PC-3 (cell line): ENCODE data around the gene SPRED1. TPM values are rescaled to one million over a fixed set of nuclear protein-coding genes. Genes with fewer than 3 reads are reported as not detected.

Experiments used
- ATAC-seq: fragments of 200-7000 bp; cut with Tn5 transposase; 2 replicates; pipeline ENCODE4 v1.9.1; 2020; ENCODE audit warnings: mild to moderate bottlenecking, moderate library complexity
- BruUV-seq: library from RNA; stranded (reverse); fragments of 400-500 nt; replicated peaks from 2 replicates; lab custom pipeline; 2021; lab: Mats Ljungman, UMichigan
- CTCF ChIA-PET: fragments of 300-600 bp; sonication (Branson Sonifier 250); formaldehyde crosslinking; loops from one replicate; lab custom pipeline; 2022; ENCODE audit warnings: antibody characterized with exemption; lab: Charles Lee
- POLR2A ChIA-PET: fragments of 300-600 bp; sonication (Branson Sonifier 250); formaldehyde crosslinking; loops from one replicate; lab custom pipeline; 2022; ENCODE audit warnings: antibody characterized with exemption; ENCODE audit not compliant: unreplicated experiment; lab: Charles Lee
- DNase-seq: peaks from one replicate; pipeline ENCODE4 v3.0.0-alpha.2; 2015
- H2AFZ ChIP-seq: fragments of 300-600 bp; sonication (generic); 2 replicates; pipeline ENCODE4 v1.6.0; 2016; ENCODE audit warnings: antibody characterized with exemption, low read length
- H3F3A ChIP-seq: fragments of 300-600 bp; sonication (generic); one replicate; pipeline ENCODE4 v1.6.0; 2017; ENCODE audit warnings: antibody characterized with exemption, low read length, control low read depth, mild to moderate bottlenecking; ENCODE audit not compliant: unreplicated experiment
- H3K27ac ChIP-seq: fragments of 300-600 bp; sonication (generic); 2 replicates; pipeline ENCODE4 v1.5.1; 2016; ENCODE audit warnings: mild to moderate bottlenecking, low read length
- H3K27me3 ChIP-seq: fragments of 300-600 bp; sonication (generic); 2 replicates; pipeline ENCODE4 v1.6.1; 2016; ENCODE audit warnings: low read length, mixed read lengths
- H3K36me3 ChIP-seq: fragments of 300-600 bp; sonication (generic); 2 replicates; pipeline ENCODE4 v1.6.1; 2016; ENCODE audit warnings: low read depth, mixed run types, low read length, mixed read lengths
- H3K4me1 ChIP-seq: fragments of 300-600 bp; sonication (generic); 2 replicates; pipeline ENCODE4 v1.5.1; 2016; ENCODE audit warnings: low read length; ENCODE audit not compliant: insufficient read depth
- H3K4me2 ChIP-seq: fragments of 300-600 bp; sonication (generic); 2 replicates; pipeline ENCODE4 v1.6.0; 2016; ENCODE audit warnings: low read length
- H3K4me3 ChIP-seq: fragments of 300-600 bp; sonication (generic); 2 replicates; pipeline ENCODE4 v1.5.1; 2016; ENCODE audit warnings: mild to moderate bottlenecking, low read length, mixed read lengths
- H3K79me2 ChIP-seq: fragments of 300-600 bp; sonication (generic); 2 replicates; pipeline ENCODE4 v1.6.1; 2017; ENCODE audit warnings: low read length, mixed read lengths
- H3K9ac ChIP-seq: fragments of 300-600 bp; sonication (generic); 2 replicates; pipeline ENCODE4 v1.6.0; 2016; ENCODE audit warnings: mild to moderate bottlenecking, low read length
- H3K9me2 ChIP-seq: fragments of 300-600 bp; sonication (generic); replicated peaks from 2 replicates; pipeline ENCODE4 v1.6.1; 2016; ENCODE audit warnings: mixed run types, low read length, mixed read lengths
- H3K9me3 ChIP-seq: fragments of 300-600 bp; sonication (generic); 2 replicates; pipeline ENCODE4 v1.6.1; 2016; ENCODE audit warnings: low read length, mixed read lengths
- H4K20me1 ChIP-seq: fragments of 300-600 bp; sonication (generic); 2 replicates; pipeline ENCODE4 v1.6.1; 2016; ENCODE audit warnings: low read length, mixed read lengths
- CTCF ChIP-seq: fragments of 300-600 bp; sonication (generic); conservative IDR thresholded peaks from 2 replicates; pipeline ENCODE4 v1.5.1; 2017; ENCODE audit warnings: antibody characterized with exemption, low read depth, mild to moderate bottlenecking, low read length
- EZH2 ChIP-seq: fragments of 300-600 bp; sonication (generic); IDR thresholded peaks from one replicate; pipeline ENCODE4 v1.6.1; 2017; ENCODE audit warnings: antibody characterized with exemption, mild to moderate bottlenecking, low read length; ENCODE audit not compliant: unreplicated experiment
- EZH2phosphoT487 ChIP-seq: fragments of 300-600 bp; sonication (generic); IDR thresholded peaks from 2 replicates; pipeline ENCODE4 v1.6.1; 2018; ENCODE audit warnings: mild to moderate bottlenecking, antibody characterized with exemption, low read length, borderline replicate concordance
- intact Hi-C: fragments of 100-400 bp; cut with micrococcal nuclease; formaldehyde crosslinking; loops from 2 replicates; pipeline ENCODE4 v1.9.0; 2023
- total RNA-seq: library from RNA; depleted of rRNA; stranded (reverse); fragments of >200 nt; gene quantifications from 2 replicates; pipeline ENCODE4 v1.2.3, GENCODE V29; 2014

The SPRED1 gene
- total RNA-seq, 1 experiment from 2014 or later = 39.7 TPM

DNA sequence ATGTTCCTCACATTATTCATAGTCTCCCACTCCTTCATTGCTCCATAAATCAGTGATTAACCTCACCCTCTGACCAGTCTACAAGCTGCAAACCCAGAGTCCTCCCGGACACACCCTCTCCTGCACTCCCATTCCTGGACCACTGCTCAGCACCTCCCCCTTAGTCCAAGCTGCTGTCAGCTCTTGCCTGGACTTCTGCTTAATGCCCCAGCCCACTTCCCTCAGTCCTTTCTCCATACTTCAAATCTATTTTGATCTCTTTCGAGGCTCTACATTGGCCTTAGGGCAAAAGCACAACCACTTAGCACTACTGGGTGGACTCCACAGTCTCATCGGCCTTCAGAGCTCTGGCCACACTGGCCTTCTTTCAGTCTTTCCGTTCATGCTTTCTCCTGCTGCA is 121.9 kb downstream of the SPRED1 start:
- Histone ChIP-seq H3K27ac (no peak overlapping the region), H4K20me1 (no peaks in the 10 kb centered on the region), H3K4me3 (no peak overlapping the region), H3K9ac (no peak overlapping the region), H3K4me1 (no peaks in the 10 kb centered on the region), H3K4me2 (no peak overlapping the region), H3K27me3 (no peaks in the 10 kb centered on the region), H3K79me2 (no peaks in the 10 kb centered on the region), H3F3A (no peaks in the 10 kb centered on the region), H3K36me3 (no peaks in the 10 kb centered on the region), H3K9me3 (no peaks in the 10 kb centered on the region), H2AFZ (no peak overlapping the region), H3K9me2 (no peaks in the 10 kb centered on the region)
- no peak for TF ChIP-seq EZH2
- no peak for TF ChIP-seq EZH2phosphoT487
- no peak for TF ChIP-seq CTCF
- intact Hi-C loops = no loop called here
- CTCF ChIA-PET = no interaction called here
- ATAC-seq = peak; percentile 37; the same call in 1 of the 2 replicates
- BruUV-seq = no TSS peak
- DNase-seq = no peak
- POLR2A ChIA-PET = no interaction called here

- Histone ChIP-seq H2AFZ (no peak overlapping the region), H3K4me1 (no peaks in the 10 kb centered on the region), H3K27ac (no peak overlapping the region), H3F3A (no peaks in the 10 kb centered on the region), H3K9me2 (no peaks in the 10 kb centered on the region), H3K4me2 (no peak overlapping the region), H3K9ac (no peak overlapping the region), H3K4me3 (no peak overlapping the region), H3K36me3 (no peaks in the 10 kb centered on the region), H3K9me3 (no peaks in the 10 kb centered on the region), H3K27me3 (no peaks in the 10 kb centered on the region), H4K20me1 (no peaks in the 10 kb centered on the region), H3K79me2 (no peaks in the 10 kb centered on the region)
- DNase-seq (no peak), ATAC-seq (no peak)
- ChIA-PET CTCF (no interaction called here), POLR2A (no interaction called here)
- TF ChIP-seq EZH2 = no peak
- TF ChIP-seq EZH2phosphoT487 = no peak
- TF ChIP-seq CTCF = no peak
- no TSS peak for BruUV-seq
- intact Hi-C loops = no loop called here
These were observed 123.4 kb downstream of the SPRED1 start for GRCh38 chr15:38376081-38376480.

DNA sequence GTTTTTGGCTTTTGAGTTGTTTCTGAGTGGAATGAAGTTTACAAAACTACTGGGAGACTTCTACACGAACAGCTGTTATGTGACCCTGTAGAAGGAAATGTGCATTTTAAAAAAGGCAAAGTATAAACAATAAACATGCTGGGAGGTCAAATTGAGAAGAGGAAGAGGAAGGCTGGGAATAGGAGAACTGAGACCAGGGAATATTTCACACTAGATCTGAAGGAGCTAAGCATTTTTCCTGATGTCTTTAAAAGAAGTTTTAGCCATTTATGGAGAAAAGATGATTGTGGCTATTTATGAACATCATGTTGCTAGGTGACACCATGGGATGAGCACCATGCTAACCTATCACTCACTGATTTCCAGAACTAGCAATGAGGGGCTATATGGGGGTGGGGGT is 125.0 kb downstream of the SPRED1 start:
- intact Hi-C loops = no loop called here
- no peak for ATAC-seq
- TF ChIP-seq EZH2phosphoT487 = no peak
- TF ChIP-seq EZH2 = no peak
- TF ChIP-seq CTCF = no peak

More for the DNA sequence above, 125.0 kb downstream of the SPRED1 start:
- no peaks in the 10 kb centered on the region for H3K9me3 ChIP-seq
- H4K20me1 ChIP-seq = no peaks in the 10 kb centered on the region
- H3K4me1 ChIP-seq = no peaks in the 10 kb centered on the region
- no peaks in the 10 kb centered on the region for H3K9me2 ChIP-seq
- no peak overlapping the region for H3K4me3 ChIP-seq
- no peak for DNase-seq
- H3K27me3 ChIP-seq = no peaks in the 10 kb centered on the region
- no peak overlapping the region for H3K27ac ChIP-seq
- no peak overlapping the region for H3K9ac ChIP-seq
- no peaks in the 10 kb centered on the region for H3K79me2 ChIP-seq
- POLR2A ChIA-PET = no interaction called here
- H3K4me2 ChIP-seq = no peak overlapping the region
- no peaks in the 10 kb centered on the region for H3K36me3 ChIP-seq
- BruUV-seq = no TSS peak
- CTCF ChIA-PET = no interaction called here
- H3F3A ChIP-seq = no peaks in the 10 kb centered on the region
- no peak overlapping the region for H2AFZ ChIP-seq
